Stimulated activated CD4-positive, alpha-beta T cell treated with anti-CD3 and anti-CD28 coated beads, Interleukin-1b, Interleukin-23, amount 100 ng/mL, for 1 hour (primary cell): ENCODE measurements around the gene FBXO34.
"Not testable (repeated sequence)": the region's sequence is repeated elsewhere in the genome, so short reads cannot be mapped to it uniquely, and the experiment has no call there.

Experiments used
- DNase-seq, 2 donors: peaks; one replicate each; pipeline ENCODE4 v3.0.0-alpha.2; 2020; ENCODE audit warnings: low read depth in 2 of 2

The FBXO34 gene

DNA sequence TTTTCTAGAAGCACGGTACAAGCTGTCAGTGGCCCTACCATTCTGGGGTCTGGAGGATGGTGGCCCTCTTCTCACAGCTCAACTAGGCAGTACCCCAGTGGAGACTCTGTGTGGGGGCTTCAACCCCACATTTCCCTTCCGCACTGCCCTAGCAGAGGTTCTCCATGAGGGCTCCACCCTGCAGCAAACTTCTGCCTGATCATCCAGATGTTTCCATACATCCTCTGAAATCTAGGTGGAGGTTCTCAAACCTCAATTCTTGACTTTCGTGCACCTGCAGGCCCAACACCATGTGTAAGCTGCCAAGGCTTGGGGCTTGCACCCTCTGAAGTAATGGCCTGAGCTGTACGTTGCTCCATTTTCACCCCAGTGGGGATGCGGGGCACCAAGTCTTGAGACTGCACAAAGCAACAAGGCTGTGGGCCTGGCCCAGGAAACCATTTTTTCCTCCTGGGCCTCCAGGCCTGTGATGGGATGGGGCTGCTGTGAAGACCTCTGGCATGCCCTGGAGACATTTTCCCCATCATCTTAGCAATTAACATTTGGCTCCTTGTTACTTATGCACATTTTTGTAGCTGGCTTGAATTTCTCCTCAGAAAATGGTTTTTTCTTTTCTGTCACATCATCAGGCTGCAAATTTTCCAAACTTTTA, 41.3 kb downstream of the FBXO34 start:
- not testable (repeated sequence) for DNase-seq

DNA sequence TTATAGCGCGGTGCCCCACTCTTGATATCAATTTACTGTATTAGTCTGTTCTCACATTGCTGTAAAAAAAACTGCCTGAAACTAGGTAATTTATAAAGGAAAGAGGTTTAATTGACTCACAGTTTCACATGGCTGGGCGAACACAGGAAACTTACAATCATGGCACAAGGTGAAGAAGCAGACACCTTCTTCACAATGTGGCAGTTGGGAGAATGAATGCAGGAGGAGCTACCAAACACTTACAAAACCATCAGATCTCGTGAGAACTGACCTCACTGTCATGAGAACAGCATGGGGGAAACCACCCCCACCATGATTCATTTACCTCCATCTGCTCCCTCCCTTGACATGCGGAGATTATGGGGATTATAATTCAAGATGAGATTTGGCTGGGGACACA, 42.3 kb downstream of the FBXO34 start:
- no peak for DNase-seq

DNA sequence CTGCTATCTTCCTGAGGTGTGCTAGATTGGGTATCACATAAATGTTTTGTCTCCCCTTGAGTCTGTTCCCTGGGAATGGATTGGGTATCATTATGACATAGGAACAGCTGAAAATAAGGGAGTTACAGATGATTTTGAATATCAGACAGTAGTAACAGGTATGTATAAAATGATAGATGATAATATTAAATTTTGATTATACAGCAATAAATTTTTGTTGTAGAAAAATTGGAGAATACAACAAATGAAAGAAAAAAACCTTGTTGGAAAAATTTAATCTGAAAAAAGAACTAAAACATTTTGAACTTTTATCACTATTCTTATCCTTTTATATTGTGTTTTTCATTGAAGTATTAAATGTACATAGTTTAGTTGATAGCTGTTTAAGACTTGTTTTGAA, 43.2 kb downstream of the FBXO34 start:
- DNase-seq = no peak

GRCh38 chr14:55316564-55316963, 45.3 kb downstream of the FBXO34 start:
- no peak for DNase-seq

DNA sequence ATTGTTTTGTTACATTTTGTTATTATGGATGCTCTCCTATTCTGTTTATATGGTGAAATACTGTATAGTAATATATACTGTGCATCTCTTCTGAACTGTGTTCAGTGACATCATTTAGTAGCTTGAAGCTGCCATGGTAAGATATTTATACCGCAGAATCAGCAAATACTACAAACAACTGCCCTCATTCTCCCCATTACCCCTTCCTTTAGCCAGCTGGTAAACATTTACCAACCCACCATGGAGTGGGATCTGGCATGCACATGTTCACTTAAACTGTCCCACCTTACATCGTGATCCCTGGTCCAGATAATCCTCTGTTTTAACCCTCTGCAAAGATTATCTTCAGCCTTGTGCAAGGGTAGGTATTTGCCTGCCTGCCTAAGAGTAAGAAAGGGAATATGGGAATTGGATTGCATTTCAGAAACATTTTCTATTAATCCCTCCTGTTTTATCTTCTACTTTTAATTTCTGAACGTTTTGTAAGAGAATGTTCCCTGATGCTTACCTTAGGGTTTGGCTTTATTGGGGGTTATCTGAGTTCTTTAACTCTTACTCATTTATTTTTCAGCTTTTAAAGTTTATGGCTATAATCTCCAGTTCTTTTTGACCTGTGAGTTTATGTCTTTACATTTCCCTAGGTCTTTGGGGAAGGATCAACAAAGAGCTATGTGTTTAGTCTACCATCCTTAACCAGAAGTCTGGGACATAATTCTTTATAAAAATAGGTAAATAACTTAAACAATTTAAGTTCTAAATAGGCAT, 46.5 kb downstream of the FBXO34 start:
- no peak for DNase-seq

- DNase-seq = no peak
Measured at GRCh38 chr14:55318694-55319093, 47.5 kb downstream of the FBXO34 start.

DNA sequence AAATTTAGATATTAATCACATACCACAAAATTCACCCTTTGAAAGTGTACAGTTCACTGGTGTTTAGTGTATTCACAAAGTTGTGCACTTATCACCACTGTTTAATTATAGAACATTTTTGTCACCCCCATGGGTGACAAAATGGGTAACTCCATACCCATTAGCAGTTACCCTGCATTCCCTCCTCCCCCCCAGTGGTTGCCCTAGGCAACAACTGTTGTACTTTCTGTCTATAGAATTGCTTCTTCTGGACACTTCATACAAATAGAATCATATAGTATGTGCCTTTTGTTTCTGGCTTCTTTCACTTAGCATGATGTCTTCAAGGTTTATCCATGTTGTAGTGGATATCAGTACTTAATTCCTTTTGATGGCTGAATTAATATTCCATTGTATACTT, 52.7 kb downstream of the FBXO34 start:
- DNase-seq = no peak

GRCh38 chr14:55324812-55325211, 53.6 kb downstream of the FBXO34 start:
- no peak for DNase-seq

DNA sequence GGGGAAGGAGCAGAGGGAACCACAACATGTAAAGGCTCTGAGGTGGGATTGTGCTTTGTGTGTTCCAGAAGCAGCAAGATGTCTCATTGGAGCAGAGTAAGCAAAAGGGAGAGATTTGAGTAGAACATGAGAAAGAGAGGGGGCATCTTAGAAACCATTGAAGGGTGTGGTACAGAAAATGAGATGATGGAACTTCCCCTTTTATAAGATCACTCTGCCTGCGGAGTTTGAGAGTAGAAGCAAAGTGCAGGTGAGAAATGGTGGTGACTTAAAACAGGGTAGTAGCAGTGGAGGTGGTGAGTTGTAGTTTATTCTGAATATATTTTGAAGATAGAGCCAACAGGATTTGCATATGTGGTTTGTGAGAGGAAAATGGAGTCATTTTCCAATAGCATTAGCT, 56.0 kb downstream of the FBXO34 start:
- no peak for DNase-seq

- no peak for DNase-seq
Measured at GRCh38 chr14:55328317-55328716, 57.1 kb downstream of the FBXO34 start.

DNA sequence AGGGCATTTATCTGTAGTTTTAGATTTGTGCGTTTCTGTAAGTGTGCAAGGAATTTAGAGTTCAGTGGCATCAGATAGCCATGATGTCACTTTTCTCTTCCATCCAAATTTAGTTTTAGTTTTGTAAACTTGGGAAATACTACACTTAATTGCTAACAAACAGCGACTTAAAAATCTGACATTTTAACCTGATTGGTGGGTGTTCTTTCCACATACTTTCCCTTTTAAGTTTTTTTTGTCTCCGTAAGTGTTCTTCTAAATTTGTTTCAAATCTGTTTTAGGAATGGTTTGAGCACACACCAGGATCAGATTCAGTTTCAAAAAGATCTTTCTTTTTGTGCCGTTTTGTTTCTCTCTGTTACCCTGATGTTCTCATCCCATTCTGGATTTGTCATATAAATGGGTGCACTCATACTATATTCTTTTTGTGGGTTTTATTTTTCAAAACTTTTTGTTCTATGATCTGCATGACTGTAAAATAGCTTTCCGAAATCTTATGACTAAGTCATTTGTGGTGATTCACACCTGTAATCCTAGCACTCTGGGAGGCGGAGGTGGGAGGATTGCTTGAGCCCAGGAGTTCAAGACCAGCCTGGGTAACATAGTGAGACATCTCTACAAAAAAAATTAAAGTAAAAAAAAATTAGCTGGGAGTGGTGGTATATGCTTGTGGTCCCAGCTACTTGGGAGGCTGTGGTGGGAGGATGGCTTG, 58.9 kb downstream of the FBXO34 start:
- DNase-seq = no peak

- no peak for DNase-seq
Measured at GRCh38 chr14:55332654-55333570, 61.7 kb downstream of the FBXO34 start.

DNA sequence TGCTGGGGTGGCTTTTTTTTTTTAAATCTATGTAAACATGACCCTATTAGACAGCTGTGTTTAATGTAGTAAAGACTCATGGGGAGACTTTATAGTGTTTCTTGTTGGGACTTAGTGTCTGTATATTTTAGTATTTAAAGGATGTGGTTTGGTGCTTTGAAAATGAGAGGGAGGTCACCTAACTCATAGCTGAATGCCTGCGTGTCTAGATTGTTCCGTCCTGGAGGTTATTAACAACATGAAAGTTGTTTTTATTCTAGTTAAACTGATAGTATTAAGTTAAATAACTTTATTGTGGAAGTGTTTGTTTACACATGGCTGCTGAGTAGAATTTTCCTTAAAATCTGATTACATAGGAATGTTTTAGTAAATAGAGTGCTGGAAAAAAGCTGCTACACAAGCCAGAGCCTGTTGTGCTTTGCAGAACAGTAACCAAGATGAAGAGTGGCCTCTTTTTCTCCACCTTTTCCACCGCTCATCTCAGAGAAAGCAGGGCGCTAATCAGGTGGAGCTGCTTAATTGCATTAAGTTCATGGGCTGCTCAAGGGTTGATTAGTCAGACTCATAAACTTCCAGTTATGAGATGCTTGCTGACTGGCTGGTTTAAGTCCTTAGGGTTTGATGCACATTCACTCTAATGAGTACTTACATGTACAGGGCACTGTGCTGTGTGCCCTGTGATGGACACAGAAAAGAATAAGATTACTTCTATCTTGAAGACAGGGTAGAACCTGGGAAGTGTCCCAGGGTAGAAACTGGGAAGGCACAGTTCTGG, 62.7 kb downstream of the FBXO34 start:
- DNase-seq = no peak

DNA sequence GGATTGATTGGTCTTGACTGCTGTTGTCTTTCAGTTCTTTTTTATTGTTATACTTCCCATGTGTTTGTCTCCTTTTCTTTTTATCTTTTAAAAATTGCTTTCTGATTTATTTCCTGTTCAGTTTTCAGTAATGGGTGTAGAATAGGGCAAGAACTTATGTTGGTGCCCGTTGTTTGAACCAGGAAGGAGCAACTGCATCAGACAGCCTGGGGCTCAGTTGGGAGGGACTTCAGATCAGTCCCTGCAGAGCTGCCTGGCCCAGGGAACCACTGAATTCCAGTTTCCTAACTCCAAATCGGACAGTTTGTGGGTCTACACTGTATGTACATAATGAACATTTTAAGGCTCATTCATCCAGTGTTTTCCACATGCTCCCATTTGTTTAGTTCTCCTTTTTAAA, 64.9 kb downstream of the FBXO34 start:
- DNase-seq = no peak

DNA sequence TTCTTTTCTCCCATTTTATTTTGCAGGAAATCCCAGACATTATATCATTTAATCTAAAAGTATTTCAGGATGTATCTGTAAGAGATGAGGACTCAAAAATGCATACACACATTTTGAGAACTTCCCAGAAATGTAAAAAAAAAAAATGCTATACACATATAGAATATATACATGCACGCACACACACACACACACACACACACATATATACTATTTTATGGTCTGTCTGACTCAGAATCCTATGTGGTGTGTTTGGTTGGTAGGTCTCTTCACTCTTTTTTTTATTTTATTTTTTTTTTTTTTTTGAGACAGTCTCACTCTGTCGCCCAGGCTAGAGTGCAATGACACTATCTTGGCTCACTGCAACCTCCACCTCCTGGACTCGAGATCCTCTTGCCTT, 65.5 kb downstream of the FBXO34 start:
- DNase-seq = no peak

DNA sequence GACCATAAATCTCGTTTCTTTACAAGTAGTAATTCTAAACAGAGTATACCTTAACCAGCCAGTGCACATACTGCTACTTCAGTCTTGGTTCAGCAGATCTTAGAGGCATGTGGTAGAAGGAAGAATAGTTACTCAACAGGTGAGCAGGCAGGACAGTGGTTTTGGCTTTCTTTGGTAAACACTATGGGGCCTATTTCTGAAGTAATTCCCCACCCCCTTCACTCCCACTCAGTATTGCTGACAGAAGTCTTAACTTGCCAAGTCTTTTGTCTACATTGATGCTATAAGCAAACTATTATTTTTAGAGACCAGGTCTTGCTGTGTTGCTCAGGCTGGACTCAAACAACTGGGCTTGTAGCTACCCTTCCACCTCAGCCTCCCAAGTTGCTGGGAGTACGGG, 68.5 kb downstream of the FBXO34 start:
- no peak for DNase-seq

- no peak for DNase-seq
Measured at GRCh38 chr14:55340482-55340881, 69.3 kb downstream of the FBXO34 start.

DNA sequence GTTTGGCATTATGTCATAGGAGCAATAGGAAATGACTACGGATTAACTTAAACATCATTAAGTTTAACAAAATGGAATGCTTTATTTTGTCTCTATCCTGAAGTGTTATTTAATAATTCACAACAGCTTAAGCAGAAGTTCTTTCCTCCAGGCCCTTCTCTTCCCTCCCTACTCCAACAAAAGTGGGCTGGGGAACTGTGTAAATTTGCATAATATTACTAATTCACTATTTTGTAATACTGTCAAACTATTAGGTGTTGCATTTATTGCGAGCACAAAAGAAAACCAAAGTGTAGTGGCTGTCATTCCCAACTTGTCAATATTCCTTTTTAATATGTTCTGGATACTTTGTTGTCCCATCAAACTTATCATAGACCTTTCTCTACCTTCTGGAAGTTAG, 70.6 kb downstream of the FBXO34 start:
- DNase-seq = no peak

DNA sequence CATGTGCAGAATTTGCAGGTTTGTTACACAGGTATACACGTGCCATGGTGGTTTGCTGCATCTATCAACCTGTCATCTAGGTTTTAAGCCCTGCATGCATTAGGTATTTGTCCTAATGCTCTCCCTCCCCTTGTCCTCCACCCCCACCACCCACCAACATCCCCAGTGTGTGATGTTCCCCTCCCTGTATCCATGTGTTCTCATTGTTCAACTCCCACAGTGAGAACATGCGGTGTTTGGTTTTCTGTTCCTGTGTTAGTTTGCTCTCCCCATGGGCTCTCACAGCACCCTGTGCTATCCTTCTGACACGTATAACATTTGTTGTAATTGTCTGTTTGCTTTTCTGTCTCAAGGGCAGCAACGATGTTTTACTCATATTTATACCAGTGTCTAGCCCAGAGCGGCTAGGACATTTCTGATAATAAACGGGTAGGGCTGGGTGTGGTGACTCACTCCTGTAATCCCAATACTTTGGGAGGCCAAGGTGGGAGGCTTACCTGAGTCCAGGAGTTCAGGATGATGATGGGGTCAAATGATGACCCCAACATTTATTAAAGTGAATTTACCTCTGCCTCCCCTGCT, 73.5 kb downstream of the FBXO34 start:
- DNase-seq = not testable (repeated sequence)

DNA sequence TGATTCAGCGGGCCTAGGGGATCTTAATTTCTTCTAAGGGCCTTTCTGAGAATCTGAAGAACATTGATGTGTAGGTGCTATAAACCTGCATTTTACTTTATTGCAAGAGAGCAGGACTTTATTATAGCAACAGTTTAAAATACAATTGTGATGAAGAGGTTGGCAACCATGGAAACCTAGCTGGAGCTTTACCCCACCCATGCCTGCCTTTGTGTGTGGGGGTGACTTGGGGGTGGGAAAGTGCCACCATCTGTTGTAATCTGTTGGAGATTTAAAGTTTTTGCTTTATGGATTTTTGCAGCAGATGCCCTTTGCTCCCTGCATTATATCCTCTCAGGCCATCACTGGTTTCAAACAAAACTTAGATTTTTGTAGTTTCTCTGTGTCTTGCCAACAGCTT, 75.8 kb downstream of the FBXO34 start:
- DNase-seq = no peak

DNA sequence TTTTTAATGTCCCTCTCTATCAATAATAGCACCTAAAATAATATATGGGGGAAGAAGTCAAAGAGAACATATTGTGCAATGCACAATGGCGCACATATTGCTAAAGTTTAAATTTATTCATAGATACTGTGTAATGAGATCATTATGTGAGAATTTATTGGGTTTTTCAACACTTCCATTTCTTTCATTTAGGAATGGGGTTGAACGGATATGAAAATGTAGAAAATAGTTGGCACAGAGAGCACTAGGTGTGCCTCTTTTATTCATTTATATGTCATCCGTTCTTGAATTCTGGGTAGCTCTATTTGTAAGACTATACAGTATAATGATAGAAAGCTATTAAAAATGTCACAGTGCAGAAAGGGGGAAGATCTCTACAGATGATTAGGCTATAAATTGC, 76.5 kb downstream of the FBXO34 start:
- no peak for DNase-seq
